ENCODE measurements around the gene PRX.

The PRX gene

GRCh38 chr19:40453151-40453735 is 40.1 kb upstream of the PRX start:
- TF ChIP-seq CTCF (IDR thresholded peaks at IDR 0.05; ENCODE audit: unreplicated experiment in 3 of 3) = no peak
- H3K36me3 Mint-ChIP-seq (ENCODE audit: low read depth) = peaks cover 8% of the 10 kb centered on the region
- H3K4me1 Mint-ChIP-seq = no peaks in the 10 kb centered on the region
- peak overlapping the region in 2 of 3 experiments; percentile 2 to 18 for H3K27ac Mint-ChIP-seq
- no peaks in the 10 kb centered on the region for H3K27me3 Mint-ChIP-seq (ENCODE audit: low read depth)
- no peaks in the 10 kb centered on the region for H3K9me3 Mint-ChIP-seq
- H3K4me3 Mint-ChIP-seq = no peak overlapping the region

- H3K9me3 Mint-ChIP-seq = no peaks in the 10 kb centered on the region
- H3K27ac Mint-ChIP-seq = no peak overlapping the region
- H3K36me3 Mint-ChIP-seq (ENCODE audit: low read depth) = peaks cover 8% of the 10 kb centered on the region
- no peak overlapping the region for H3K4me3 Mint-ChIP-seq
- no peak for TF ChIP-seq CTCF (IDR thresholded peaks at IDR 0.05; ENCODE audit: unreplicated experiment in 3 of 3)
- no peaks in the 10 kb centered on the region for H3K4me1 Mint-ChIP-seq
- H3K27me3 Mint-ChIP-seq (ENCODE audit: low read depth) = no peaks in the 10 kb centered on the region
Measured at GRCh38 chr19:40452016-40452415, 38.8 kb upstream of the PRX start.

GRCh38 chr19:40450664-40451063 is 37.5 kb upstream of the PRX start:
- no peak for TF ChIP-seq CTCF (IDR thresholded peaks at IDR 0.05; ENCODE audit: unreplicated experiment in 3 of 3)
- Mint-ChIP-seq H3K36me3 (ENCODE audit: low read depth) (peaks cover 8% of the 10 kb centered on the region), H3K4me3 (no peak overlapping the region), H3K4me1 (peaks cover 10% of the 10 kb centered on the region), H3K9me3 (no peaks in the 10 kb centered on the region), H3K27ac (no peak overlapping the region), H3K27me3 (ENCODE audit: low read depth) (peaks cover 4% of the 10 kb centered on the region)

- H3K4me3 Mint-ChIP-seq = no peak overlapping the region
- no peak for TF ChIP-seq CTCF (IDR thresholded peaks at IDR 0.05; ENCODE audit: unreplicated experiment in 3 of 3)
- H3K4me1 Mint-ChIP-seq = peaks cover 13% of the 10 kb centered on the region
- H3K36me3 Mint-ChIP-seq (ENCODE audit: low read depth) = peaks cover 8% of the 10 kb centered on the region
- H3K27ac Mint-ChIP-seq = no peak overlapping the region
- peaks cover 4% of the 10 kb centered on the region for H3K27me3 Mint-ChIP-seq (ENCODE audit: low read depth)
- no peaks in the 10 kb centered on the region for H3K9me3 Mint-ChIP-seq
Measured at GRCh38 chr19:40449506-40449905, 36.3 kb upstream of the PRX start.

- peaks cover 4% of the 10 kb centered on the region for H3K27me3 Mint-ChIP-seq (ENCODE audit: low read depth)
- H3K4me1 Mint-ChIP-seq = peaks cover 28% of the 10 kb centered on the region
Measured at GRCh38 chr19:40446263-40446784, 33.1 kb upstream of the PRX start.

More at GRCh38 chr19:40446263-40446784, 33.1 kb upstream of the PRX start:
- Mint-ChIP-seq H3K36me3 (ENCODE audit: low read depth) (peaks cover 20% of the 10 kb centered on the region), H3K27ac (peak overlapping the region; percentile 91 to 98 (median 96)), H3K9me3 (no peaks in the 10 kb centered on the region), H3K4me3 (peak overlapping the region; percentile 54 to 86 (median 82))
- no peak for TF ChIP-seq CTCF (IDR thresholded peaks at IDR 0.05; ENCODE audit: unreplicated experiment in 3 of 3)

Data from nephron (organoid).